Memory B cell (primary cell): ENCODE data around the gene SPATA31D3.

Experiments used
- ATAC-seq: fragments of 150-1000 bp; cut with Tn5 transposase; 2 replicates; pipeline ENCODE4 v1.10.0; 2021; ENCODE audit warnings: low read depth, mild to moderate bottlenecking, moderate library complexity
- DNase-seq, 2 donors: peaks; one replicate each; pipeline ENCODE4 v3.0.0; 2022; ENCODE audit warnings: low spot score in 2 of 2
- H3K27ac Mint-ChIP-seq: one replicate; pipeline ENCODE4 v1.8.0; 2022; ENCODE audit warnings: mild to moderate bottlenecking, moderate library complexity, mixed read lengths
- H3K27me3 Mint-ChIP-seq: one replicate; pipeline ENCODE4 v1.8.0; 2022; ENCODE audit warnings: mixed read lengths
- H3K36me3 Mint-ChIP-seq: one replicate; pipeline ENCODE4 v1.8.0; 2022; ENCODE audit warnings: mild to moderate bottlenecking, mixed read lengths
- H3K4me1 Mint-ChIP-seq: one replicate; pipeline ENCODE4 v1.8.0; 2022; ENCODE audit warnings: mixed read lengths
- H3K4me3 Mint-ChIP-seq: one replicate; pipeline ENCODE4 v1.8.0; 2022; ENCODE audit warnings: mild to moderate bottlenecking, moderate library complexity, mixed read lengths
- H3K9me3 Mint-ChIP-seq: one replicate; pipeline ENCODE4 v1.8.0; 2022; ENCODE audit warnings: mixed read lengths

Gene SPATA31D3

DNA sequence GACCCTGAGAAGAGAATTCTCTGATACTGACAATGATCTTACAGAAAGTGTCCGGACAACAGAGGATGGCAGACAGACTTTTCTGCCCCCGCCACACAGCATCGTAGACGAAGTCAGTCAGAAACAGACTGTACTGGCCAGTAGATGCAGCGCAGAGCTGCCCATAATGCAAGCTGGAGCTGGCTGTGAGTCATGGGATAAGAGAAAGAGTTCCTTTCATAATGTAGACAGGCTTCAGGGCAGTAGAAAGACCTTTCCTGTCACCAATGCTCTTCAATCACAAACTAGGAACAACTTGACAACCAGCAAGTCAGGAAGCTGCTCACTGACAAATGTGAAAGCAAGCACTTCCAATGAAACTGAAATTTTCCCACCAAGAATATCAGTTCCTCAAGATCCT lies 50.4 kb downstream of the SPATA31D3 start:
- ATAC-seq: no peak
- H3K4me3 Mint-ChIP-seq: no peak overlapping the region
- H3K27me3 Mint-ChIP-seq: peaks cover 13% of the 10 kb centered on the region
- no peaks in the 10 kb centered on the region for H3K36me3 Mint-ChIP-seq
- H3K4me1 Mint-ChIP-seq: no peaks in the 10 kb centered on the region
- H3K9me3 Mint-ChIP-seq: no peaks in the 10 kb centered on the region
- no peak overlapping the region for H3K27ac Mint-ChIP-seq
- DNase-seq: no peak
